ENCODE measurements around the gene SLC25A1. TPM values are rescaled to one million over a fixed set of nuclear protein-coding genes. Genes with fewer than 3 reads are reported as not detected.
"Not testable (repeated sequence)": the region's sequence is repeated elsewhere in the genome, so short reads cannot be mapped to it uniquely, and the experiment has no call there.

Gene SLC25A1
- total RNA-seq, 1 donor from 2014 or later: 108 TPM

DNA sequence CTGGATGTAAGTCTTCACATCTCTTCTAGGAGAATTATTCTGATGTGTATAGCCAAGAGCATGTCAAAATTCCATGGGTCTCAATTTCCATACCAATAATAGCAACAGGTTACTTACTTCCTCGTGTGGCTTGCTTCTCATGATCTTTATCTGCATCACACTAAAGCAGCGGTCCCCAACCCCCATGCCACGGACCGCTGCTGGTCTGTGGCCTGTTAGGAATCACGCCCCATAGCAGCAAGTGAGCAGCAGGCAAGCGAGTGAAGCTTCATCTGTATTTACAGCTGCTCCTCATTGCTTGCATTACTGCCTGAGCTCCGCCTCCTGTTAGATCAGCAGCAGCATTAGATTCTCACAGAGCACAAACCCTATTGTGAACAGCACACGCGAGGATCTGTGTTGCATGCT lies 28.9 kb upstream of the SLC25A1 start:
- no peak for DNase-seq (ENCODE audit: extremely low read depth, low read depth, low spot score)

DNA sequence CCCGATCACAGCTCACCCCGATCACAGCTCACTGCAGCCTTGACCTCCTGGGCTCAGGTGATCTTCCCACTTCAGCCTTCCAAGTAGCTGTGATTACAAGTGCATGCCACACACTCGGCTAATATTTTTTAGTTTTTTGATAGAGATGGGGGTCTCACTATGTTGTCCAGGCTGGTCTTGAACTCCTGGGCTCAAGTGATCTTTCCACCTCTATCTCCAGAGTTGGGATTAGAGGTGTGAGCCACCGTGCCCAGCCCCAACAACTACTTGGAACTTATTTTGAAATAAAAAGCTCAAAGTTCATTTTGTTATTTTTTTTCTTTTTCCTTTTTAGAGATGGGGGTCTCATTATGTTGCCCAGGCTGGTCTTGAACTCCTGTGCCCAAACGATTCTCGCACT lies 27.8 kb upstream of the SLC25A1 start:
- no peak for DNase-seq (ENCODE audit: extremely low read depth, low read depth, low spot score)

DNA sequence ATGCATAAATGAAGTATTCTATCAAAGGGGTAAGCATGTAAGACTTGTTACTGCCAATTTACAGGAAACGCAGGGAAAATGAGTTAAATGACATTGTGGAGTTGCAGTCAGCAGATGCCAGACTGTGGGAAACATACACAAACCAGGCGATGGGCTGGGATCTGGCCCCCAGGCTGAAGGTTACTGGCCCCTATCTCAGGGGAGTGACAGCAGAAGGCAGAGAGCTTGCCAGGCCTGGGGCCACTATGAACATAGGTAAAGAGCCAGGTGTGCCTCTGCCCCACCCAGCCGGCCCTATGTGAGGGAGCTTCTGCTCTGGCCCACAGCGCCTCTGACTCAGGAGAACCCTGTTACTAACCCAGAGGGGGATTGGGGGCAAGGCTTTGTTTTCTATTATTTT lies 26.1 kb upstream of the SLC25A1 start:
- no peak for DNase-seq (ENCODE audit: extremely low read depth, low read depth, low spot score)

DNA sequence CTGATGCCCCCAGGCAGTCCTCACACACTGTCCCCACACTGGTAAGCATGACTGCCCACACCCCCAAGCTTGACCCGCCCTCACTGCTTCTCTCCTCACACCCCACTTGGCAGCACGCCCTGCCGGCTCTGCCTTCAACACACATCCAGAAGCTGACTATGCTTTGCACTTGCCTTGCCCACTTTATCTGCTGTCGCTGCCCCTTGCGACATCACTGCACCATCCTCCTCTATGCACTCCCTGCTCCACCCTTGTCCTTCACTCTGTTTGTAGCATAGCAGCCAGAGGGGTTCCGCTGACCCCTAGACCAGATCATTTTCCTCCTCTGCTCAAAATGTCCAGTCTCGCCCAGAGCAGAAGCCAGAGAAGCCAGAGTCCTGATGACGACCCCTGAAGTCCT lies 25.3 kb upstream of the SLC25A1 start:
- no peak for DNase-seq (ENCODE audit: extremely low read depth, low read depth, low spot score)

DNA sequence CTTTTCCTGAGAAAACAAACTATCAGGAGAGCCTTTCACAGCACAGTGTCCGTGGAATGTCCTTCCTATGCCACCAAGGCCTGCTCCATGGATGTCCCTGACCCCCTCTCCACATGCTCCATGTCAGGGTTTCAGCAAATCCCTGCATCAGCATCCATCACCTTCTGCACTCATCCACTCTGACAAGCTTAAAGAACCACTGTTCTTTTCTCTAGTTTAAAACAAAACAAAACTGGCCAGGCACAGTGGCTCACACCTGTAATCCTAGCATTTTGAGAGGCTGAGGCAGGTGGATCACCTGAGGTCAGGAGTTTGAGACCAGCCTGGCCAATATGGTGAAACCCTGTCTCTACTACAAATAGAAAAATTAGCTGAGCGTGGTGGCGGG lies 24.3 kb upstream of the SLC25A1 start:
- DNase-seq (ENCODE audit: extremely low read depth, low read depth, low spot score): not testable (repeated sequence)

DNA sequence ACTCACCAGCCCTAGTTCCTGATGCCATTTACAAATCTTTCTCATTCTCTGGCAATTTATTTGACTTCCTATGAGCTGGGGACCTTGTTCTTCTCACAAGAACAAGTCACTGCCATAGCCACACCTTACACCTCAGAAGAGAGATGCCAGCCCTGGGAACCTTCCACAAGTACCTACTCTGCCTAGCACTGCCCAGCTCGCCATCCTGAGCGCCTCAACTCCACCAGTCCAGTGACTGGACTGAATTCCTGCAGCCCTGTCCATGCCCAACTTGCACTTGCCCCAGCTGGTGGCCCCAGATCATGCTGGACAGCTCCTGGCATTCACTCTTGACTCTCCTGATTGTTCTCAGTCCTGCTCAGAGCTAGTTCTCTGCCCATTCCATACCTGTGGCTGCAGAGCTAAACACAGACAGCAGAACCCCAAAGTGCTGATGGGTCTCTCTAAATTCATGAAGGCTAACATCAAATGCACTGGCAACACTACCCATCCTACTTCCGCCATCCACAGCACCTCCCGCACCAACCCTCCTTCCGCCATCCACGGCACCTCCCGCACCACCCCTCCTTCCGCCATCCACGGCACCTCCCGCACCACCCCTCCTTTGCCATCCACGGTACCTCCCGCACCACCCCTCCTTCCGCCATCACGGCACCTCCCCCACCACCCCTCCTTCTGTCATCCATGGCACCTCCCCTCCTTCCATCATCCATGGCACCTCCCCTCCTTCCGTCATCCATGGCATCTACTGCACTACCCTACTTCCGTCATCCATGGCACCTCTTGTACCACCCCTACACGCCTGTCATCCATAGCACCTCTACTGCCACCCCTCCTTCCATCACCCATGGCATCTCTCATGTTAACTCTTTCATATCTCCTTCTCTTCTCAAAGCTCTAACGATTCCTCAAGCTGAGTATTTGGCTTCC lies 23.6 kb upstream of the SLC25A1 start:
- no peak for DNase-seq (ENCODE audit: extremely low read depth, low read depth, low spot score)

DNA sequence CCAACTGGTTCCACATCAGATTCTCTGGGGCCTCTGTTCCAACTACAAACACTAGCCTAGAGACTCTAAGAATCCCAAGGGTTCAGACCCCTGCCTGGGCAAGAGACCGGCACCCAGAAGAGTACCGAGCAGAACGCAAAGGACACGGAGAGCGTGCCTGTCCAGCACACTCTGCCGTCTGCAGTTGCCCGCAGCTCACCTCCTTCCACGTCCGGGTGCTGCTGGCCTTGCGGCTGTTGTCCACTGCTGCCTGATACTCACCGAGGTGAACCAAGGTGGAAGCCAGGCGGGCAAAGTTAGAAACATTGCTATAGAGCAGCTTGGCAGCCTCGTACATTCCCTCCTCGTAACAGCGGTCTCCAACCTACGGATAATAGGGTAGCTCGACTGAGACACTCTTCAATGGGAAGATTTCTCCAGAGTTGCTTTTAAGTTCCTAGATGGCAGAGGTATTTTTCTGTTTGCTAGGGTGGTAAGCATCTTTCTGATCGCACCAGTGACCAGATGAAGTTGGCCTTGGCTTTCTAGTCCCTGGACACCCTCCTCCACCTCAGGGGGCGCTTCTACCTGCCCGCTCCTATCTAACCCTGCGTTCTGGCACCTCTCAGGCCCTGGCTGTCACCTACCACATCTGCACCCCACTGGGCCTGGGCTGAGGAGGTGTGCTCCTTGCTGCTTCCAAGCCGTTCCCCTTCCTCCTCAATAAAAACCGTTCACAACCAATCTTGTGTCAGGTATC lies 22.8 kb upstream of the SLC25A1 start:
- no peak for DNase-seq (ENCODE audit: extremely low read depth, low read depth, low spot score)

DNA sequence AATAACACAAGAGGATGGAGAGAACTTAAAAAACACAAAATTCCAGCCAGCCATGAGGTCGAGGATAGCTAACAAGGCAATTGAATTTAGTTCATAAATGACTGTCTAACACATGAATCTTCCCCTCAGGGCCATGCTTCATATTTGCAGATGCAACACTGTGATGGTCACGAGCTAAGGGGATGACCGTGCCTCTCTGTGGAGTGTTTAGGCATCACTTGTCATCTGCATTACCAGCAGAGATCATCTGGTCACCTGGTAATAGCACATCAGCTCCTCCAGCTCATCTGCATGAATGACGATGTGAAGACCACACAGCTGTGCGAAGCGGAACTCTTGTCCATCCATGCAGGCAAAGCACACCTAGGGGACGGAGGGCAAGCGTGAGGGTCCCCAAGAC lies 20.9 kb upstream of the SLC25A1 start:
- DNase-seq (ENCODE audit: extremely low read depth, low read depth, low spot score): no peak

DNA sequence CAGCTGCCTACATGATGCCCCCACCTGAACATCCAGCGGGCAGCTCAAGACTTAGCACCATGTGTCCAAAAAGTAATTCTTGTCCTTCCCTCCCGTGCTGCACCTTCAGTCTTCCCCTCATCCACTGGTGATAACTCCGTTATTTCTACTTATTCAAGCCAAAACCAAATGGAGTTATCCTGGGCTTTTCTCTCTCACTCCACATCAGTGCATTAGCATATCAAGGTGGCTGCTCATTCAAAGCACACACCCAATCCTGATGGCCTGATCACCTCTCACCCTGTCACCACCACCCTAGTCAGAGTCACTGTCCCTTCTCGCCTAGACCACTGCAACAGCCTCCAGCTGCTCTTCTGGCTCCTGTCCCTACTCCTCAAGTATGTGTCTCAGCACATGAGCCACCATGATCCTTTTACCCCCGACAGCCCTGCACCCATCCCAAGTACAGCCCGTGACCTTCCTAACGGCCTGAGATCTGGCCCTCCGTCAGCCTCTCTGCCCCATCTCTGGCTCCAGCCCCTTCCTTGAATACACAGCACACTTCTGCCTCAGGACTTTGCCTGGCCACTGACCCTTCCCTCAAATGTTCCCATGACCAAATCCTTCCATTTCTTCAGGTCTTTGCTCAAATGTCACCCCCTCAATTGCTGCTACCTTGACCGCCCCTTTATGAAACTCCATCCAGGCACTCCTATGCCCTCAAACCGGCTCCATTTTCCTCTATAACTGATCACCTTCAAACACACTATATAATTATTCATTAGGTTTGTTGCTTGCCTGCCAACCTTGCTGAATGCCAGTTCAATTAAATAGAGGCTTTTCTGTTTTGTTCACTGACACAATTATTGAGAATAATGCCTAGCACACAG lies 19.7 kb upstream of the SLC25A1 start:
- DNase-seq (ENCODE audit: extremely low read depth, low read depth, low spot score): no peak

DNA sequence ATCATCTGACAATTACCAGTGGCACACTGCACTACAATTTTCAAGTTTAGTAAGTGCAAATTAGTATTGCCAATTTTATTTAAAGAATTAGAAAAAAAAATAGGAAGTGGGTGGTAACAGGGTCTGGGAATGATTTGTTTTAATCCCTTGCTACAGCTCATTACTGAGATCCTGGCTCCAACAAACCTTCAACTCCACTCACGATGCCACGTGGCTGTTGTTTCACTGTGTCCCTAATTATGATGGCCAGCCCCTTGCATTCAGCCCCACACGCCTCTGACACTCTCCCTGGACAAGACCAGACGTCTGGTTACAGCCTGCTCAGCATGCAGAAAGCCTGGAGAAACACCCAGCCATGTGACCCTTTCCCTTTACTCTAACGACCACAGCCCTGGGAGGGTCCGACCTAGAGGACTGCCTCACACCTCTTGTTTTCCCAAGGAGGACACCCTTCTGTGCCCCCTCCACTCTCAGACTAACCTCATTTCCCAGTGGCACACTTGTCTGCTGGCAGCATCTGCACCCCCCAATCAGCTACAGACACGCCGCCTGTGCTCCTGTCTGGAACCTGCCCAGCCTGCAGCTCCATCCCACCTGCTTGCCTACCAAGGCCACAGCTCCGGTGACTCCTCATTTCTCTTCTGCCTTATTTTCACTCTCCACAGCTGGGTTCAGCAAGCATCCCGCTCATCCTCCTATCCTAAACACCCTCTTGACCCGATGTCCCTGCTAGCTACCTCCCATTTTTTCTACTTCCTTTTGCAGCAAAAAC lies 18.5 kb upstream of the SLC25A1 start:
- no peak for DNase-seq (ENCODE audit: extremely low read depth, low read depth, low spot score)

DNA sequence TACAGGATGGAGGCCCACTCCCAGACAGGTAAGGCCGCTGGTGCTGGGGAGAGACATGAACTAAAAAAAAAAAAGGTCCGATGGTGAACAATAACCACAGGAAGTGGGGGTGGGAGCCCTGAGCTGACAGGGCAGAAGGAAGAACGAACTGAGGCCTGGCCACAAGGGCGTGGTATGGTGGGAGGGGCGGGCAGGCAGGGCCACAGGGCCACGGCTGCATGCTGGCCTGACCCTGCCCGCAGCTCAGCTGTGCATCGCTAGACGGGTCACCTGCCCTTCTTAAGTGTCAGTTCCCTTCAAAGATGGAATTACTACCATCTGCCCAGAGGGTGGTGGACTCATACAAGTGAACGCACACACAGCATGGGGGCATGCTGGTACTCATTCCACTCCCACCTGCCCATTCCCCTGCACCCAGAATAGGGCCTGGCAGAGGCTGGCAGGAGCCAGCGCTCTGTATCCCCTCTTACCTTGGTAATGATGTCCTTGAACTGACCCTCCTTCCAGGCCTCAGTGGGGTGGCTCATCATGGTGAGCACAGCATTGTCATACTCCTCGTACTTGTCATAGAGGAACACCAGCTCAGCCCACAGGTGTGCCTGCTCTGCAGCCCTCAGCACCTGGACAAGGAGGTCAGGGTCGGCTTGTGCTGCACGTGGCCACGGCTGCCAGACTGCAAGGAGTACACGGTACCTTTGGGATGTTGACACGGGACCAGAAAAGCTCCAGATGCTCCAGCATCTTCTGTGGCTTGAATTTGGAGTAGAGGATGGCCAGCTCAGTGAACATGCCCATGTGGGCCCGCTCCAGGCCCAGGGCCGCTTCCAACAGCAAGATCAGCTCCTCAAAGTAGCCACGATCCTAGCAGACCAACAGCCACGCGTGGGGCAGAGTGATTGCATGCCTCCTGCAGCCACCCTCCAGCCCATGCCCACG lies 17.5 kb upstream of the SLC25A1 start:
- no peak for DNase-seq (ENCODE audit: extremely low read depth, low read depth, low spot score)

DNA sequence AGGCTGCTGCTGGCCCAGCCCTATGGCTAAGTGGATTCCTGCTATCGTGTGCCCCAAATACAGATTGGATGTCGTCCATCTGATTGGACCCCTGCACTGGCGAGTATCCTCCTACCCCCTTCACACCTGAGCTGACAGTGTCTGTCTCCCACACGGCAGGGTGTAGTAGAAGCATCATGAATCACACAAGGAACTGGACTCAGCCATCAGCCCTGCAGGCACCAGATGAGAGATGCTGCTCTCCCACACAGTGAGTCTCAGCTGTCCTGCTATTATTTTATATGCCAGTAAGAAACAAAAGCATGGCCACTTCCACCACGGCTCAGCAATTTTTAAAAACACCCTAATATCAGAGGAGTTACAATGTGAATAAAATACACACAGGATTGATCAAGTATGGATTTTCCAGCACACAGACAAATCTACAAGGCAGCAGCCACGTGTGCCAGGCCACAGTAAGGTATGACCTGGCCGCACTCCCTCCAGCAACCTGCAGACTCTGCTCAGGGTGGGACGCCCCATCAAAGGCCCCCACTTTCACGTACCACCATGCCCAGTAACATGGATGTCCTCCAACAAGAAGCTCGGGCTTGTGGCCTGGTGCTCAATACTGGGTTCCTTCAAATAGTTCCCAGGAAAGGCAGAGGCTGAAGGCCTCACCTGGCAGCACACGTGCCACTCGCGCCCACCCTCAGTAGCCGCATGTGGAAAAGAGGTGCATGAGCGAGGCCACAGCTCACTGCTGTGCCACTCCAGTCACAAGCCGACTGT lies 16.4 kb upstream of the SLC25A1 start:
- DNase-seq (ENCODE audit: extremely low read depth, low read depth, low spot score): no peak

DNA sequence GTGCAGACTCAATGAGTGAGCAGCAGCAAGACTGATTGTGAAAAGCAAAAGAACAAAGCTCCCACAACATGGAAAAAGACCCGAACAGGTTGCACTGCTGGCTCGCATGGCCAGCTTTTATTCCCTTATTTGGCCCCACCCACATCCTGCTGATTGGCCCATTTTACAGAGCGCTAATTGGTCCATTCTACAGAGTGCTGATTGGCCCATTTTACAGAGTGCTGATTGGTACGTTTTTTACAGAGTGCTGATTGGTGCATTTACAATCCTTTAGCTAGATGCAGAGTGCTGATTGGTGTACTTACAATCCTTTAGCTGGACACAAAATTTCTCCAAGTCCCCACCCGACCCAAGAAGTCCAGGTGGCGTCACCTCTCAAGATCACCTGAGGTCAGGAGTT lies 15.3 kb upstream of the SLC25A1 start:
- no peak for DNase-seq (ENCODE audit: extremely low read depth, low read depth, low spot score)

DNA sequence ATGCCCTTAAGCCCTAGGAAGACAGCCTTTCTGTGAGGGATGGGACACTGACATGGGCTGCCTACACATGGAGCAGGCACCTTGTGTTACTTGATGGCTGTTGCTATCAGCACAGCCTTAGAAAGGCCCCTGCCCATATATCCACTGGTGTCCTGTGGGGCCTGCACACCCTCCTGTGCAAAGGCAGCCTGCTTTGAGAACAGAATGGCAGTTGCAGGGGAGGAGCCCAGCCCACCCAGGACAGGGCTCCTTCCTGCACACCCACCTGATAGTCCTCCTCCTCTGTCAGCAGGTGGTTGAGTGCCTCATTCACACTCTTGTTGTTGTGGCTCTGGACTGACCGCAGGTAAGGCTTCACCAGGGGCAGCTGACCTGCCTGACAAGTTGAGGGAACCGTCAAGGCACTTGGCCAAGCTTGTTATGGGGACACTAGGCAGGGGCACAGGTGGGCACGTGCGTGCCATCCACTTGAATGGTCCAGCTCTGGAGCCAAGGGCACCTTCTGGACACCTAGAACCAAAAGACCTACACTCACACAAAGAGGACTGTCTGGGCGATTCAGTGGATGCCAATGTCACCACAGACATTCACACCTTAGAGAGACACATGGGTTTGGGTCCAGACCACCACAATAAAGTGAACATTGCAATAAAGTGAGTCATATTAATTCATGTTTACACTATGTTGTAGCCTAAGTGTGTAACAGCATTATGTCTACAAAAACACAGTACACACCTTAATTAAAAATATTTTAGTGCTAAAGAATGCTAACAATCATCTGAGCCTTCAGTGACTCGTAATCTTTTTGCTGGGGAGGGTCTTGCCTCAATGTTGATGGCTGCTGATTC lies 9.4 kb upstream of the SLC25A1 start:
- no peak for DNase-seq (ENCODE audit: extremely low read depth, low read depth, low spot score)

DNA sequence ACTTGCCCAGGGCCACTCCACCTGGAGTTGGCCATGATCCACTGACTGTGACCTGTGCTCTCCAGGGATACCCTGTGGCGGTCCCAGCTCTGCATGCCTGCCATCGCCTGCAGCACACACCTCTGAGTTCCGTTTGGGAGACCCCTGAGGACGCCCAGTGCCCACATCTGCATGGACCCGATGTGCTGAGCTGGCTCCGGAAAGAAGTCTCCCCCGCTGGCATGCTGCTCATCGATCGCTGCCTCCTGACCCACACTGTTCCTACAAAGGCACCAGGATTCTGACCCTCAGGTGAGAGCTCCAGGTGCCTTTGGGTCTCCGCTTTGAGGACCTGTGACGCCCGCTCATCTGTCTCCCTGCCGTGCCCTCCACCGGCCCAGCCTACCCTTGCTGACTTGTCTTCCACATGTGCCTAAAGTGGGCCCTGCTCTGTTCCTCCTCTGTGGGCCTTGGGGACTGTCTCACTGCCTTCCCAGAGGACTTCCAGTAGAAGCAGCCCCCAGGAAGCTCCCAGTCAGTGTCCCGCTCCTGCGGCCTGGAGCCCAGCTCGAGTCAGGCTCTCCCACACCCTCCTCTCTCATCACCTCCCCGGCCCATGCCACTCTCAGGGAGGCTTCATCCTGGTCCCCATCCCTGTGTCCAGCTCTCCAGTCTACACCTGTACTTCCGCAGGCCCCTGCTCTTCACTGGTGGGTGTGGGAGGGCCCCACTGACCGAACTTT lies 5.9 kb upstream of the SLC25A1 start:
- no peak for DNase-seq (ENCODE audit: extremely low read depth, low read depth, low spot score)

DNA sequence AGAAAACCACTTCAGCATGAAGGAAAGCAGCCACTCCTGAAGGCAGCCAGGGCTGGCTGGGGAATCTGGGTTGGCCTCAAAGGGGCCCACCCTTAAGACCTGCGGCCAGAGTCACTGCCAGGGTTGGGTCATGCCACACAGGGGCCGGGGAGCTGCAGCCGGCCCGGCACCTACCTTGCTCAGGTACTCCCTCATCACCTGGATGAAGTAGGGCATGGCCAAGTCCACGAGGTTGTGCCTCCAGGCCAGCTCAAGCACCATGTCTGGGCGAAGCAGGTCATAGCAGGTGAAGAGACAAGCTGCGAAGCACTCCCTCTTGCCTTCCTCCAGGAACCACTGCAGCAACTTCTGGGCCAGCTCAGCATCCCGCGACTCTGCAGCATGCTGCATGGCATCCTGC lies 4.7 kb upstream of the SLC25A1 start:
- no peak for DNase-seq (ENCODE audit: extremely low read depth, low read depth, low spot score)
